ENCODE data around the gene RSPH1. TPM values are rescaled to one million over a fixed set of nuclear protein-coding genes. Genes with fewer than 3 reads are reported as not detected.

The RSPH1 gene
- polyA plus RNA-seq, 2 of the 4 experiments (the other 2 are of a cell fraction), result 0.71 to 0.85 TPM

GRCh38 chr21:42507418-42507817 is 11.4 kb upstream of the RSPH1 start (continued):
- TF ChIP-seq HMGXB4 (CRISPR knock-in tag; IDR thresholded peaks at IDR 0.05; ENCODE audit: borderline replicate concordance) (no peak), MYC (IDR thresholded peaks at IDR 0.05; ENCODE audit: borderline replicate concordance, low read length) (no peak), HES2 (IDR thresholded peaks at IDR 0.05) (no peak), RNF2 (IDR thresholded peaks at IDR 0.05; ENCODE audit: borderline replicate concordance, low read depth) (no peak)

GRCh38 chr21:42505090-42505726 is 9.2 kb upstream of the RSPH1 start:
- CTCF ChIA-PET, result no interaction called here
- ATAC-seq, result no peak
- no peak overlapping the region for H3K27ac ChIP-seq
- POLR2A ChIA-PET, result no interaction called here
- FAIRE-seq, result no peak
- no peaks in the 10 kb centered on the region for H3K9me3 ChIP-seq
- no peak overlapping the region for H3K4me3 ChIP-seq
- no peak overlapping the region for H3K4me2 ChIP-seq
- no peak for DNase-seq (ENCODE audit: low read depth in 1 of 2, low spot score in 1 of 2)
- no peaks in the 10 kb centered on the region for H3K4me1 ChIP-seq
- TF ChIP-seq FOXS1 (CRISPR knock-in tag; IDR thresholded peaks at IDR 0.05), result no peak
- TF ChIP-seq E2F6 (IDR thresholded peaks at IDR 0.05; ENCODE audit: borderline replicate concordance, low read depth), result no peak
- 10% methylated on average over 3 of the region's 3 CpGs for WGBS (ENCODE audit: missing lambda C conversion rate)

- Histone ChIP-seq H3K4me2 (no peak overlapping the region), H3K4me3 (no peak overlapping the region), H3K4me1 (no peaks in the 10 kb centered on the region), H3K27ac (no peak overlapping the region), H3K9me3 (no peaks in the 10 kb centered on the region)
- ATAC-seq, result no peak
- 80% methylated on average over 4 of the region's 4 CpGs for WGBS (ENCODE audit: missing lambda C conversion rate)
- no peak for FAIRE-seq
- DNase-seq (ENCODE audit: low read depth in 1 of 2, low spot score in 1 of 2), result no peak
- TF ChIP-seq CBX2 (IDR thresholded peaks at IDR 0.05; ENCODE audit: borderline replicate concordance, low read depth), result no peak
- no peak for TF ChIP-seq EHMT2 (IDR thresholded peaks at IDR 0.05; ENCODE audit: low read depth)
- TF ChIP-seq FOSB (CRISPR knock-in tag; IDR thresholded peaks at IDR 0.05), result no peak
- no peak for TF ChIP-seq GATA3 (IDR thresholded peaks at IDR 0.05; ENCODE audit: borderline replicate concordance)
- TF ChIP-seq CBX8 (IDR thresholded peaks at IDR 0.05), result no peak
- no peak for TF ChIP-seq ELK1 (IDR thresholded peaks at IDR 0.05; ENCODE audit: low read depth, low read length)
- TF ChIP-seq HOXB5 (CRISPR knock-in tag; IDR thresholded peaks at IDR 0.05), result no peak
- POLR2A ChIA-PET, result no interaction called here
- CTCF ChIA-PET, result interaction anchor here (0.9 kb wide), 2 partner anchors 55 to 686 kb away, joined by 3 read pairs; no protein-coding TSS in a partner anchor
Observed at GRCh38 chr21:42503711-42504110, 7.7 kb upstream of the RSPH1 start.

- ChIA-PET CTCF (no interaction called here), POLR2A (no interaction called here)
- Histone ChIP-seq H3K9me3 (no peaks in the 10 kb centered on the region), H3K4me2 (no peak overlapping the region), H3K4me3 (no peak overlapping the region), H3K4me1 (peaks cover 3% of the 10 kb centered on the region; the same call in 1 of the 3 replicates), H3K27ac (no peak overlapping the region)
- 56% methylated on average over 5 of the region's 5 CpGs for WGBS (ENCODE audit: missing lambda C conversion rate)
- DNase-seq (ENCODE audit: low read depth in 1 of 2, low spot score in 1 of 2), result no peak
- FAIRE-seq, result no peak
- no peak for ATAC-seq
- TF ChIP-seq RARB (CRISPR knock-in tag; IDR thresholded peaks at IDR 0.05) (no peak), NFE2L2 (conservative IDR thresholded peaks at IDR 0.05; ENCODE audit: low read length) (no peak), KDM1A (IDR thresholded peaks at IDR 0.05; ENCODE audit: low read depth) (no peak), POLR2A (IDR thresholded peaks at IDR 0.05; ENCODE audit: low read length) (no peak), SREBF2 (IDR thresholded peaks at IDR 0.05) (no peak), EP300 (IDR thresholded peaks at IDR 0.05) (no peak), JUN (IDR thresholded peaks at IDR 0.05) (no peak), TP53 (CRISPR knock-in tag; IDR thresholded peaks at IDR 0.05) (no peak), NPAS2 (CRISPR knock-in tag; IDR thresholded peaks at IDR 0.05; ENCODE audit: borderline replicate concordance) (no peak), ZC3H11A (IDR thresholded peaks at IDR 0.05) (no peak), BCL3 (IDR thresholded peaks at IDR 0.05) (no peak), MAX (IDR thresholded peaks at IDR 0.05) (no peak), FOXS1 (CRISPR knock-in tag; IDR thresholded peaks at IDR 0.05) (no peak), EHF (CRISPR knock-in tag; IDR thresholded peaks at IDR 0.05) (no peak), MAFK (IDR thresholded peaks at IDR 0.05; ENCODE audit: partially characterized antibody) (no peak), FOSB (CRISPR knock-in tag; IDR thresholded peaks at IDR 0.05) (no peak), HOXA7 (CRISPR knock-in tag; IDR thresholded peaks at IDR 0.05) (no peak), BHLHE40 (IDR thresholded peaks at IDR 0.05; ENCODE audit: low read depth, low read length) (no peak)
Observed at GRCh38 chr21:42500736-42501135, 4.7 kb upstream of the RSPH1 start.
